ENCODE data around the gene GFOD1. TPM values are rescaled to one million over a fixed set of nuclear protein-coding genes. Genes with fewer than 3 reads are reported as not detected.

The GFOD1 gene
- total RNA-seq, 1 experiment from 2014 or later: 0.68 TPM

DNA sequence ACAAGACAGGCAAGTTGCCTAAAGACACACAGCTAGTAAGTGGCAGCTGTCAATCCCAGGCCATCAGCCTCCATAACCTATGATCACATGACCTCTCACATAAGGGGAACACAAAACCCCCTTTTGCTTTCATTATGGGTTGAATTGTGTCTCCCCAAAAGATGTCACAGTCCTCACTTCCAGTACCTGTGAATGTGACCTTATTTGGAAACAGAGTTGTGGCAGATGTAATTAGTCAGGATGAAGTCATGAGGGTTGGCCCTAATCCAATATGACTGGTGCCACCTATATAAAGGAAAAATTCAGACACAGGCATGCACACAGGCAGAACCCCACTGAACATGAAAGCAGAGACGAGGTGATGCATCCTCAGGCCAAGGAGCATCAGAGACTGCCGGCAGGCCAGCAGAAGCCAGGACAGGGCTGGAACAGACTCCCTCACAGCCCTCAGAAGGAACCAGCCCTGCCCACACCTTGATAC is 33.6 kb downstream of the GFOD1 start:
- no peaks in the 10 kb centered on the region for H3K9me3 ChIP-seq (ENCODE audit: insufficient read depth, low read depth)
- no peaks in the 10 kb centered on the region for H3K9me2 ChIP-seq (ENCODE audit: insufficient read depth)
- POLR2A ChIA-PET (ENCODE audit: unreplicated experiment): no interaction called here
- H3K4me1 ChIP-seq (replicated peaks; ENCODE audit: insufficient read depth): peaks cover 22% of the 10 kb centered on the region
- intact Hi-C loops (cut with micrococcal nuclease; ENCODE audit: unreplicated experiment): no loop called here
- no peaks in the 10 kb centered on the region for H3K27me3 ChIP-seq (ENCODE audit: insufficient read depth, low read depth)
- H3F3A ChIP-seq (ENCODE audit: insufficient read depth, low read depth): peaks cover 13% of the 10 kb centered on the region; the same call in 1 of the 2 replicates
- H2AFZ ChIP-seq: peak overlapping the region; percentile 42; the same call in 1 of the 2 replicates
- CTCF ChIA-PET: no interaction called here
- no peaks in the 10 kb centered on the region for H4K20me1 ChIP-seq (ENCODE audit: insufficient read depth)
- no TSS peak for BruUV-seq (replicated peaks)
- peak; percentile 29 to 82 for DNase-seq
- H3K4me2 ChIP-seq: peak overlapping the region; percentile 58
- H3K27ac ChIP-seq: peak overlapping the region; percentile 76
- H3K36me3 ChIP-seq (ENCODE audit: low read depth): no peaks in the 10 kb centered on the region
- TF ChIP-seq, protein P1, sequence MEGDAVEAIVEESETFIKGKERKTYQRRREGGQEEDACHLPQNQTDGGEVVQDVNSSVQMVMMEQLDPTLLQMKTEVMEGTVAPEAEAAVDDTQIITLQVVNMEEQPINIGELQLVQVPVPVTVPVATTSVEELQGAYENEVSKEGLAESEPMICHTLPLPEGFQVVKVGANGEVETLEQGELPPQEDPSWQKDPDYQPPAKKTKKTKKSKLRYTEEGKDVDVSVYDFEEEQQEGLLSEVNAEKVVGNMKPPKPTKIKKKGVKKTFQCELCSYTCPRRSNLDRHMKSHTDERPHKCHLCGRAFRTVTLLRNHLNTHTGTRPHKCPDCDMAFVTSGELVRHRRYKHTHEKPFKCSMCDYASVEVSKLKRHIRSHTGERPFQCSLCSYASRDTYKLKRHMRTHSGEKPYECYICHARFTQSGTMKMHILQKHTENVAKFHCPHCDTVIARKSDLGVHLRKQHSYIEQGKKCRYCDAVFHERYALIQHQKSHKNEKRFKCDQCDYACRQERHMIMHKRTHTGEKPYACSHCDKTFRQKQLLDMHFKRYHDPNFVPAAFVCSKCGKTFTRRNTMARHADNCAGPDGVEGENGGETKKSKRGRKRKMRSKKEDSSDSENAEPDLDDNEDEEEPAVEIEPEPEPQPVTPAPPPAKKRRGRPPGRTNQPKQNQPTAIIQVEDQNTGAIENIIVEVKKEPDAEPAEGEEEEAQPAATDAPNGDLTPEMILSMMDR (conservative IDR thresholded peaks at IDR 0.05): no peak
- no peak for TF ChIP-seq EZH2 (IDR thresholded peaks at IDR 0.05; ENCODE audit: low read depth)
- H3K4me3 ChIP-seq: no peak overlapping the region
- H3K79me2 ChIP-seq (ENCODE audit: low read depth): no peaks in the 10 kb centered on the region

- Histone ChIP-seq H3K36me3 (ENCODE audit: low read depth) (no peaks in the 10 kb centered on the region), H3K4me3 (no peak overlapping the region), H2AFZ (no peak overlapping the region), H3K79me2 (ENCODE audit: low read depth) (no peaks in the 10 kb centered on the region), H3K4me2 (peak overlapping the region; percentile 58), H3K27ac (peak overlapping the region; percentile 76), H4K20me1 (ENCODE audit: insufficient read depth) (no peaks in the 10 kb centered on the region), H3K9me3 (ENCODE audit: insufficient read depth, low read depth) (no peaks in the 10 kb centered on the region), H3K4me1 (replicated peaks; ENCODE audit: insufficient read depth) (peaks cover 22% of the 10 kb centered on the region), H3F3A (ENCODE audit: insufficient read depth, low read depth) (peaks cover 13% of the 10 kb centered on the region; the same call in 1 of the 2 replicates), H3K9me2 (ENCODE audit: insufficient read depth) (no peaks in the 10 kb centered on the region), H3K27me3 (ENCODE audit: insufficient read depth, low read depth) (no peaks in the 10 kb centered on the region)
- intact Hi-C loops (cut with micrococcal nuclease; ENCODE audit: unreplicated experiment): no loop called here
- no peak for TF ChIP-seq EZH2 (IDR thresholded peaks at IDR 0.05; ENCODE audit: low read depth)
- CTCF ChIA-PET: no interaction called here
- POLR2A ChIA-PET (ENCODE audit: unreplicated experiment): no interaction called here
- BruUV-seq (replicated peaks): no TSS peak
- DNase-seq: no peak
These were observed 34.2 kb downstream of the GFOD1 start for GRCh38 chr6:13453153-13453552.

DNA sequence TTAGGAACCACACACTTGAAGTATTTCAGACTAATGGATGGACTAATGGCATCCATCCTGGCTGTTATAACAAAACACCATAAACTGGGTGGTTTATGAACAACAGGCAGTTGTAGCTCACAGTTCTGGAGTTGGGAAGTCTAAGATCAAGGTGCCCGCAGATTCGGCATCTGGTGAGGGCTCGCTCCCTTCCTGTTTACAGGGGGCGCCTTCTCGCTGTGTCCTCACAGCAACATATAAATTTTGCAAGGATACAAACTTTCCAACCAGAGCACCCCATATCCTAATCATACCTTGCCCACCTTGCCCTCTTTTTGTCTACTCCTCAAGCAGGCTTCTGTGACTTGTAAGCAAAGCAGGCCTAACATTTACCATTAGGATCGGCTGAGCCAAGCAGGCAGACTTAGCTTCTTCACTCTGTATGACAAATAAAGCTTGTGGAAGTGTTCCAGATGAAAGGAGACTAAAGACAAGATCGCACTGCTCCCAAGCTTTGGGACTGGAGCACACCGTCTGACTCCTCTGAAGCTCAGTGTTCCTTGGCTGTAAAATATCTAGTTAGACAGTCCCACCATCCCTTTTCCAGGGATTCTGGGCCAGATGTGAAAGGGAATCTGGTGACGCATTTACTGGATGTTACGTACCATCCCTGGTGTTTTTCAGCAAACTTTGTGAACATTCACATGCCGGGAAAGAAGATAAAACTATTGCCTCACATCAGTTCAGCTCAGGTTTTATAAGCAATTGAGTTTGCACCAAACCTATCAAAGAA is 34.9 kb downstream of the GFOD1 start:
- no peak overlapping the region for H3K27ac ChIP-seq
- H3K4me1 ChIP-seq (replicated peaks; ENCODE audit: insufficient read depth): peaks cover 22% of the 10 kb centered on the region
- H3F3A ChIP-seq (ENCODE audit: insufficient read depth, low read depth): peaks cover 13% of the 10 kb centered on the region; the same call in 1 of the 2 replicates
- H4K20me1 ChIP-seq (ENCODE audit: insufficient read depth): no peaks in the 10 kb centered on the region
- TF ChIP-seq, protein P1 (conservative IDR thresholded peaks at IDR 0.05): no peak
- no peak for TF ChIP-seq EZH2 (IDR thresholded peaks at IDR 0.05; ENCODE audit: low read depth)
- ChIA-PET CTCF (no interaction called here), POLR2A (ENCODE audit: unreplicated experiment) (interaction anchor here (0.6 kb wide), 1 partner anchor 16 kb away, joined by 12 read pairs; no protein-coding TSS in a partner anchor)
- H3K27me3 ChIP-seq (ENCODE audit: insufficient read depth, low read depth): no peaks in the 10 kb centered on the region
- no peak overlapping the region for H2AFZ ChIP-seq
- H3K79me2 ChIP-seq (ENCODE audit: low read depth): no peaks in the 10 kb centered on the region
- H3K9me2 ChIP-seq (ENCODE audit: insufficient read depth): no peaks in the 10 kb centered on the region
- BruUV-seq (replicated peaks): no TSS peak
- no peaks in the 10 kb centered on the region for H3K9me3 ChIP-seq (ENCODE audit: insufficient read depth, low read depth)
- no peaks in the 10 kb centered on the region for H3K36me3 ChIP-seq (ENCODE audit: low read depth)
- H3K4me2 ChIP-seq: no peak overlapping the region
- no peak overlapping the region for H3K4me3 ChIP-seq
- DNase-seq: no peak
- intact Hi-C loops (cut with micrococcal nuclease; ENCODE audit: unreplicated experiment): no loop called here
